Right lobe of liver (tissue), 4 donors: ENCODE measurements around the gene MX1.

ENCODE experiments used
- POLR2A ChIP-seq: fragments of 450-650 bp; IDR thresholded peaks from one replicate; pipeline ENCODE4 v1.6.1; 2017; ENCODE audit warnings: antibody characterized with exemption, mild to moderate bottlenecking
- TF ChIP-seq, protein P1 (sequence below), 4 donors: fragments of 200-600 bp in 3 of 4; fragments of 450-650 bp in 1 of 4; IDR thresholded peaks; one replicate each; pipeline versions ENCODE4 v1.5.1 to v1.8.0; 2016 to 2022; ENCODE audit warnings: antibody characterized with exemption in 4 of 4, mild to moderate bottlenecking in 2 of 4
- donor health status: DM: no; HTN: no; CAD: no.
- donor health status: DM: no; HTN: no; CAD: no.
- donor health status: DM: no; HTN: yes; CAD: no.

DNA sequence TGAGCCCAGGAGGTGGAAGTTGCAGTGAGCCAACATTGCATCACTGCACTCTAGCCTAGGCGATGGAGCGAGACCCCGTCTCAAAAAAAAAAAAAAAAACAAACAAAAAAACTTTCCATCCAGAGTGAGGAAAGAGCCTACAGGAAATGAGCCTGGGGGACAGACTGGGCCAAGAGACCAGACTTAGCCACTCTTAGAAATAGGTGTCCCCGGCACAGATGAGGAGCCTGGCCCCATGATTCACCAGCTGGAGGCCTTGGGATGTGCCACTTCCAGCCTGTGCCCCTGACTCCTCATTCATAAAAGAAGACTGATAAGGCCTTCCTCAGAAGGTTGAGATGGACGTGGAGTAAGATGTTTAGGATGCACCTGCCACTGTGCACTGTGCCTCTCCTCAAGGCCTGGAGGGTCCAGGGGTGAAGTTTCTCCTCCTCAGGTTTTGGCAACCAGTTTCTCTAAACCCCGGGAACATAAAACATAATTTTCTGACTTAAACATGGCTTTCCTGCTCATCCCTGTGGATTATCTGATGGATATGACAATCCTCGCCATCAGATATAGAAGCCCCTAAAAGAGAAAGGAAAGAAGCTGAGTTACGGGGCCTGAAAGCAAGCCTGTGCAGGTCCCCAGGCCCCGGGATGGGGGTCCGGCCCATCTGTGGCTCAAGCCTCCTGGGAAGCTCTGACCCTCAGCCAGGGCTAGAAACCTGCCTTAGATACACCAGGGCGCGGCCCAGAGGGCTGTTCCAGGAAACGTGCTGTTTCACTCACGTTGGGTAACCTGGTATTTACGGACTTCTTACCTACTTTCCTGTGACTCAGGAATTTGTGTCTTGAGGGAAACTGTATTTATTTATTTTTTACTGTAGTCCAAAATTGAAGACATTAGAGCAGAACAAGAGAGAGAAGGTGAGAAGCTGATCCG, 26.0 kb downstream of the MX1 start:
- no peak for TF ChIP-seq POLR2A
- TF ChIP-seq, protein P1, sequence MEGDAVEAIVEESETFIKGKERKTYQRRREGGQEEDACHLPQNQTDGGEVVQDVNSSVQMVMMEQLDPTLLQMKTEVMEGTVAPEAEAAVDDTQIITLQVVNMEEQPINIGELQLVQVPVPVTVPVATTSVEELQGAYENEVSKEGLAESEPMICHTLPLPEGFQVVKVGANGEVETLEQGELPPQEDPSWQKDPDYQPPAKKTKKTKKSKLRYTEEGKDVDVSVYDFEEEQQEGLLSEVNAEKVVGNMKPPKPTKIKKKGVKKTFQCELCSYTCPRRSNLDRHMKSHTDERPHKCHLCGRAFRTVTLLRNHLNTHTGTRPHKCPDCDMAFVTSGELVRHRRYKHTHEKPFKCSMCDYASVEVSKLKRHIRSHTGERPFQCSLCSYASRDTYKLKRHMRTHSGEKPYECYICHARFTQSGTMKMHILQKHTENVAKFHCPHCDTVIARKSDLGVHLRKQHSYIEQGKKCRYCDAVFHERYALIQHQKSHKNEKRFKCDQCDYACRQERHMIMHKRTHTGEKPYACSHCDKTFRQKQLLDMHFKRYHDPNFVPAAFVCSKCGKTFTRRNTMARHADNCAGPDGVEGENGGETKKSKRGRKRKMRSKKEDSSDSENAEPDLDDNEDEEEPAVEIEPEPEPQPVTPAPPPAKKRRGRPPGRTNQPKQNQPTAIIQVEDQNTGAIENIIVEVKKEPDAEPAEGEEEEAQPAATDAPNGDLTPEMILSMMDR (IDR thresholded peaks at IDR 0.05), result no peak
